ENCODE results near the gene RPS3. TPM values are rescaled to one million over a fixed set of nuclear protein-coding genes. Genes with fewer than 3 reads are reported as not detected.

RPS3 gene
- total RNA-seq, 1 donor from 2014 or later, result 1,041 TPM

DNA sequence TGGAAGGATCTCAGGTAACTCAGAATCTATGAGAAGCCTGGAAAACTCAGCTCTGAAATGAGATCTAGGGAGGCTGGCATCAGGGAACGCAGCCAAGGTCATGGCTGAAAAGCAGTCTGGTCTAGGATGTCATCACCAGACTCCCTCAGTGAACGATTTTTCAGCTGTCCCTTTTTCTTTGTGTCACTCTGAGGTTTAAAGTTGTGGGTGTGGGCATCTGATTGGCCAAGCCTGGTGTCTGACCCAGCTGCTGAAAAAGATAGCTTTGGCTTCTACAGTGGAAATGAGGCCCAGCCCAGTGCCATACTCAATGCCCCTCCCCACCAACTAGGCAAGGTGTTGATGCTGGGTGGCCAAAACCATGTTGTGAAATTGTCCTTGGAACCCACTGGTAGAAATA, 14.5 kb downstream of the RPS3 start:
- no peak for DNase-seq (ENCODE audit: low read depth)

DNA sequence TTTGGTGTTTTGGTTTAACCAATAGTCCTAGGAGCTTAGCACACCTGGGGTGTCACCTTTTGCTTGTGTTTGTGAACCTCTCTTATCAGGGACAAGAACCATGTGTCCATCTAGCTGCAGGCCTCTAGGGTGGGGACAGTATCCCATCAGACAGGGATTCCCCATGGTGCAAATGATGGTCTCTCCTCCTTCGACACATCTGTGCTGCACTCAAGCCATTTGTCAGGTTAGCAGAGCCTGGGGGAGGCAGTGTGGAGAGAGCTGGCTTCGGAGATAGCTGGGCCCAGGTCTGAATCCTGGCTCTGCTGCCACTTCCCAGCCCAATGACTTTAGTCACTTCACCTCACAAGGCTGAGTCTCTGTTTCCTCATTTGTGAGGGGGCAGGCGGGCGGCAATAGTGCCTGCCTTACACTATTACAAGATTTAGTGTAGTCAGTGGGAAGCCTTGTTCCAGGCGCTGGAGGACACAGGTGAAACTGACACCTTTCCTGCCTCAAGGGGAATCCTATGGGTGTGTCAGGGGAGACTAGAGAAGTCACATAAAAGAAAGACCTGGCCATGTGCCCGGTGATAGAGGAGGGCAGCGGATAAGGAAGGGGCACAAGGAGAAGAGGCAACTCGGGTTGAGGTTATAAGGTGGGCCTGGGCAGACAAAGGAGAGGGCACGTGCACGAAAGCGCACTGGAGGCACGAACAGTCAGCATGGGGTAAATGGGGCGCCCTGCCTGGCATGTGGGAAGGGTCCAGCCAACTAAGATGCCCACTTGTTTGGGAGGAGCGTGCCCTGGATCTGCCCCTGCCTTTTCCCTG, 21.1 kb downstream of the RPS3 start:
- no peak for DNase-seq (ENCODE audit: low read depth)

DNA sequence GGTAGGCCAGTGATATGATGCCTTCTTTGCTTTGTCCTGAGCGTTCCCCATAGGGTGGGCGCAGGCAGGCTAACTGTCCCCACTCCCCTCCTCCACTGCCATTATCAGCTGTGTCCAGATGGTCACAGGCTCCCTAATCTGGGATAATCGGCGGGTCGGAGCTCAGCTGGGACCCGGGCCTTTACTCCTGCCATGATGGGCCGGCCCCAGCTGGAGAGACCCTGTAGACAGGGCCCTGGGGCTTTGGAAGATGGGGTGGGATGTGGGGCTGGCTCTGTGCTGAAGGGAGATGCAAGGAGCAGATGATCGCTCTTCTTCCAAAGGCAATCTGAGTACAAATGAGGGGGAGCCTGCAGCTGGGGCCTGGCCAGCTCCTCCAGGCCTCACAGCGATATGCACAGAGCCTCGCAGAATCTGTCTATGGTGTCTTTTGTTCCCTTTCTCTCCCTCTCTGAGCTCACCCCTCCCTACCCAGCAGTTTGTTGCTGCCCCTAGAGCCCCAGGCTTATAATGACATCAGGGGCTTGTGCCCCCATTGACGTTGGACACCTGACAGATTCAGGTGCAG, 21.8 kb downstream of the RPS3 start:
- no peak for DNase-seq (ENCODE audit: low read depth)

DNA sequence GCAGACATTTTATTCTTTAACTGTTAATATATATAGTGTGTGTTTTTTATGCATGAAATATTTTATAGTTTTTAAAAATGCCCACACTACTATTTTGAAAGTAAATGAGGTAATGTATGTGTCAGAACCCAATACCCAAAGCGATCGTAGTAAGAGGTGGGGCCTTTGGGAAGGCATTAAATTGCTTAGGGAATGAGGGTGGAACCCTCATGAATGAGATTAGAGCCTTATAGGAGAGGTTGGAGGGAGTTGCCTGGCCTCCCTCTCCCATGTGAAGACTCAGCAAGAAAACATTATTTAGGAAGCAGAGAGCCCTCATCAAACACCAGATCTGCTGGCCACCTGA, 22.6 kb downstream of the RPS3 start:
- DNase-seq (ENCODE audit: low read depth), result no peak

DNA sequence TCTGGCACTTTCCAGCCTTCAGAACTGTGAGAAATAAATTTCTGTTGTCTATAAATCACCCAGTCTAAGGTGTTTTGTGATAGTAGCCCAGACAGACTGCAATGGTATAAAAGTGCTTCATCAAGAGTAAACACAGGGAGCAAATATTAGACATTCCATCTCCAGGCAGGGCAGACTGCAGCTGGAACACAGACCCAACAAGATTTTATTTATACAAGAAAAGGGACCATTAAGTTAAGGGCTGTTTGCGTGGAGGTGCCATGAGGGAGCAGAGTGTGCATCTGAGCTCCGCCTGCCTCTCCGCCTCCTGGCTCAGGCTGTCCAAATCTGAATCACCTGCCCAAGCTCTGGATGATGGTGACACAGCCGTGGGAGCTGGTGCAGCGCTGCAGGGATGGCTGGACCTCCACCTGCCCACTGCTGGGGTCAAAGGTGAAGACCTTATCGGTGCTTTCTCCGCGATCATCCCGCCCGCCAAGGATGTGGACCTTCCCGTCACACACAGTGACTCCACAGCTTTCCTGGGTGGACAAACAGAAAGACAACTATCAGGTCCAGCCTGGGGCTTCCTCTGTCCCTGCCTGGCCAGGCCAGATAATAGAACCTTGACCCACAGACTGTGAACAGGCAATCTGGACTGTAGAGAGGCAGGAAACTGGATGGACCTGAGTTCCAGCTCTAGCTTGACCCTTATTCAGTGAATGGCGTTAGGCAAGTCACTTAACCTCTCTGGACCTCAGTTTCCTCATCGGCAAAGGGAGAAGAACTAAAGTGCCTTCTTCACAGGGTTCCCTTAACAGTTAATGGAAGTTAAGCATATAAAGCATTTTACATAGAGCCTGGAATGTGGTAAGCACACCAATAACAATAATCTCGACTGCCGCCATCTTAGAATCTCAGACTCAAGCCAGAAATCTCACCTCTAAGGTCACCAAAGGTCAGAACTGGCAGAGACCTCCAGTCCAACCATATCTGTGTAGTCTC, 23.2 kb downstream of the RPS3 start:
- DNase-seq (ENCODE audit: low read depth), result no peak

DNA sequence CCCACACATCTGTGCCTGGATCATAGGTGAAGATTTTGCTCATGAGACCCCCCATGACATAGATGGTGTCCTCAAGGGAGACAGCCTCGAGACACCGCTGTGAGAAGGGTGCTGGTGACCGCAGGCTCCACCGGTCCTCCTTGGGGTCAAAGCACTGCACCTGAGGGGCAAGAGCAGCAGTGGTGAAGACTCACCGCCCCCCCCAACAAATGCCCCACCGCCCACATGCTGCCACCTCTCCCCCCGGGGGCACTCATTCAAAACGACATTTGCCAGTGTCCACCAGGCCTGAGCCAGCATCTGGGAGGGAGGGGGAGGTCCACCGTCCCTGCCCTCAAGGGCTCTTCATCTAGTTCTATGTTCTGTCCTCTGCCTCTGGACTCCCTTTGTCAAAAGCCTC, 24.4 kb downstream of the RPS3 start:
- no peak for DNase-seq (ENCODE audit: low read depth)

DNA sequence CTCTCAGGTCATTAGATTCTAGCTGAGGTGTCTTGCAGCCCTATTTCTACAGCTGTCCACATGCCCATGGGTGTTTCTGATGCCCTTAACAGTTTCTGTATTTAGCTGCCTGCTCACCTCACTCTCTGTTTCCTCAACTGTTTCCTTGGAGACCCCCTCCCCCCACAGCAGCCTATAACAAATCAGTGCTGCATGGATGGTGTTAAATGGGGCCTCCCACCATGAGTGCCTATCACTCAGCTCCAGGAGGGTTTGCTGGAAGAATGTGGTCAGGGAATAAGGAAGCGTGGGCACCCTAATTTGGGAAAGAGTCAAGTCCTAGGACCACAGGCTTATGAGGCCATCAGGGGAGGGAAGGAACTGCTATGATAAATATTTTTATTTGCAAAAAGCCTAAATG, 25.1 kb downstream of the RPS3 start:
- DNase-seq (ENCODE audit: low read depth), result no peak

DNA sequence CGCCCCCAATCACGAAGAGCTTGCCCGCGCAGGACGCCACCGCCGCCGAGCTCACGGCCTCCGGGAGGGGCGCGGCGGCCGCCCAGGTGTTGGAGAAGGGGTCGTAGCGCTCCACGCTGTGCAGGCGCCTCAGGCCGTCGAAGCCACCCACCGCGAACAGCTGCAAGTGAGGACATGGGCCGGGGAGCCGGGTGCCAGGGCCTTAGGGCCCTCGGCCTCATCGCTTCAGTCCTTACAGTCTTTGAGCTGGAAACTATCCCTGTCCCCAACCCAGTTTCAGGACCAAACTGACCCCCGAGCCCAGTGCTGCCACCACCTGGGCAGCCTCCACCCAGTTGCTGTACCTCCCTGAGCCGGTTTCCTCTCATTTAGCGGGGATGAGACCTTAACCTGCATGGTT, 26.1 kb downstream of the RPS3 start:
- DNase-seq (ENCODE audit: low read depth), result no peak

DNA sequence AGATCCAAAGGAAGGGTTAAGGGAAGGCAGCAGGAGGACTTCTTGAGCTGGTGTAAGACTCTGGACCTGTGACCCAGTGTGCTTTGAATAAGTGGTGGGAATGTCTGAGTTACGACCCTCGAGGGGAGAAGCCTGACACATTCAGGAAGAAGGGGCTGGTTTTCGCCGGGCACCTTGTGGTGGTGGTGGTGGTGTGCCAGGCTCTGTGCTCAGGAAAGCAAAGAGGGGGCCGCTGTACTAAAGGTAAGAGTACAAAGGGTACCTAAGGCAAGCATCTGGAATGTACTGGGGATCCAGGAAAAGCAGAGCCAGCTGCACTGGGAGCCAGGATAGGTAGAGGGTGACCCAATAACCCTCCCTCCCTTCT, 27.4 kb downstream of the RPS3 start:
- no peak for DNase-seq (ENCODE audit: low read depth)

DNA sequence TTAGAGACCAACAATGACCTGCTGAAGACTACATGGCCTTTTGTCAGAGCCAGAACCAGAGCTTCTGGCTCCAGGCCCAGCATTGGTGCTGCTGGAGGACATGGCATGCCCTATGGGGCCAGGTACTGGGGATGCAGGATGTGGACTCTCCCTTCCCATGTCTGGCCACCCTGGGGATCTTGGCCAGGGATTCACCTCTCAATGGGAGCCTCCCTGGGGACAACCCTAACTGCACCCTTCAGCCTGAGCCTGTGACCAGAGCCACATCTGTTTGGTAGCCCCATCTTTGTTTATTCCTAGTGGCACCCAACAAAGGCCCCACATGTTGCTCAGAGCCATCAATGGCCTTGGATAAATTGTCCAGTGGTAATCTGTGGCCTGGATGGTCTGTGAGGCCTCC, 27.9 kb downstream of the RPS3 start:
- no peak for DNase-seq (ENCODE audit: low read depth)

DNA sequence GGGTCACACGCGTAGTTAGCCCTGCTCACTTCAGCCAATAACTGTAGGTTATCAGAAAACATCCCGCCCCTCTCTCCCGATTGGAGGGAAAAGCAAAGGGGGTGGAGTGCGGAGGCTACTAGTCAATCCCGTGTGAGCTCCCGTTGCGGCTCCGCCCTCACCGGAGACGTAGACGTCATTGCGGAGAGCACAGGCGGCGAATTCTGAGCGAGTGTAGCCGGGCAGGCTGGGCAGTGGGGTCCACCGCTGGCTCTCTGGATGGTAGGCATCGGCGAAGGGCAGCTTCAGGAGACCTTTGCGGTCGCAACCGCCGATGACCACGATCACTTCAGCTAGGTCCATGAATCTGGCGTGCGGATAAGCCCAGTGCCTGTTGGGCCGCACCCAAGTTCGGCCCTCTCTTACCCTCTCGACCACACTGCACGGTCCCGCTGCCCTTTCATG, 29.0 kb downstream of the RPS3 start:
- peak; percentile 92 for DNase-seq (ENCODE audit: low read depth)

DNA sequence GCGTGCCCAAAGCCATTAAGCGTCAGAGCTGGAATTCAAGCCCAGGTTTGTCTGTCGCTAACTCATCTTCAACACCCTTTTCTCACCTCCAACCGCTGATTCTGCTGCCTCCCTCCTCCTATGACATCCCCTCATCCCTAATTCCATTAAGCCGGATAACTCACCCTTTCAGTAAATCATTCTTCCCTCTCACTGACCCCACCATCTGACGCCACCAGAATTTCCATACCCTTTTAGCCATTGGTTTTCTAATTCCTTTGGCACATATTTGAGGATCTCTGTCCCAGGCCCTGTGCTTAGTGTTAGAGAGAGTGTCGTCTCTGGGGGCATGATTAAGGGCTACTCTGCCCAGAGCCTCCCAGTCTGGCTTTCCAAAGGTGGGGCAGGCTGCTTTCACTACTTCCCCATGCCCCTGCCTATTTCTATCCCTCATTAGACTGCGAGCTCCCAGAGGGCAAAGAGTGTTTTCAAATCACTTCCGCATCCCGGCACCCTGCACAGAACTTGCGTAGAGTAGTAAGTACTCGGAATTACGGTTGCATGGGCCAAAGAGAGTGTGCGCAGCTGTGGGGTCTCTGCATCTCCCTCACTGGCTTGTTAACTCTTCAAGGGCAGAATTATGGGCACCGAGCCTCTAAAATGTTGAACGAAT, 29.8 kb downstream of the RPS3 start:
- DNase-seq (ENCODE audit: low read depth), result no peak

DNA sequence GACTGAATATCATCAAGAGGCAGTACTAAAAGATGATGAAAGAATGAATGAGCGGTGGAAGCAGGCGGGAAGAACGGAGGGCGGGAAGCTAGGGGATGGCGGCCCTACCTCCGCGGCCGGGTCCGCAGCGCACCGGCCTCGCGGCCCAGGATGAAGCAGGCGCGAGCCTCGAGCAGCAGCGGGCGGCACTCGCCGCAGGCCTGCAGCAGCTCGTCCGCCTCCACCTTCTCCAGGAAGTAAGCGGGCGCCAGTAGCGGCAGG, 30.3 kb downstream of the RPS3 start:
- no peak for DNase-seq (ENCODE audit: low read depth)

DNA sequence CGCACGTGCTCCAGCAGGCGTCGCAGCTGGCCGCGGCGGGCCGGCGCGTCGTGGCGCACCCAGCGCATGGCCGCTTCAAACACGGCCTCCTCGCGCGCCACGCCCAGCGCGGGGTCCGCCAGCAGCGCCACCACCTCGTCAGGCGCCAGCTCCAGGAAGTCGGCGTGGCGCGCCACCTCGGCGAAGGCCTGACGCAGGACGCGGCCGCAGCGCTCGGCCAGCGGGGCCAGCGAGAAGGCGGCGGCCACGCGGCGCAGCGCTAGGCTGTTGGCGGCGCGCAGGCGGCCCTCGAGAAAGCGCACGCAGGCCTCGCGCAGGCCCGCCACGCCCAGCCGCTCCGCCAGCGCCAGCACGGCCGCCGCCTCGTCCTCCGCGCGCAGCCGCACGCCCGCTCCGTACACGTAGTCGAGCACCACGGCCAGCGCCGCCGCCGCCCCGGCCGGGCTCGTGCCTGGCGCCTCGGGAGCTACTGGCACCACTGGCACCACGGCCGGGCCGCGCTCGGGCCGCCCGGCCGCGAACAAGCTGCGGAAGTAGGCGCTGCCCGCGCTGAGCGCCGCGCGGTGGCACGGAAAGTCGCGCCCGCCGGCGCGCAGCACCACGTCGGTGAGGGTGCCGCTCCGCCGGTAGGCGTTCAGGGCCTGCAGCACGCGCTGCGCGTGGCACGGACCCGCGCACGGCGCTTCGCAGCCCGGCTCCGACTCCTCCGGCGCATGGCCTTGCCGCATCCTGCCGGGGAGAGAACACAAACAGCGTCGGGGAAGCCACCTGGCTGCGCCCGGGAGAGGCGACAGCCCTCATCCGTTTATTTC, 30.8 kb downstream of the RPS3 start:
- no peak for DNase-seq (ENCODE audit: low read depth)

DNA sequence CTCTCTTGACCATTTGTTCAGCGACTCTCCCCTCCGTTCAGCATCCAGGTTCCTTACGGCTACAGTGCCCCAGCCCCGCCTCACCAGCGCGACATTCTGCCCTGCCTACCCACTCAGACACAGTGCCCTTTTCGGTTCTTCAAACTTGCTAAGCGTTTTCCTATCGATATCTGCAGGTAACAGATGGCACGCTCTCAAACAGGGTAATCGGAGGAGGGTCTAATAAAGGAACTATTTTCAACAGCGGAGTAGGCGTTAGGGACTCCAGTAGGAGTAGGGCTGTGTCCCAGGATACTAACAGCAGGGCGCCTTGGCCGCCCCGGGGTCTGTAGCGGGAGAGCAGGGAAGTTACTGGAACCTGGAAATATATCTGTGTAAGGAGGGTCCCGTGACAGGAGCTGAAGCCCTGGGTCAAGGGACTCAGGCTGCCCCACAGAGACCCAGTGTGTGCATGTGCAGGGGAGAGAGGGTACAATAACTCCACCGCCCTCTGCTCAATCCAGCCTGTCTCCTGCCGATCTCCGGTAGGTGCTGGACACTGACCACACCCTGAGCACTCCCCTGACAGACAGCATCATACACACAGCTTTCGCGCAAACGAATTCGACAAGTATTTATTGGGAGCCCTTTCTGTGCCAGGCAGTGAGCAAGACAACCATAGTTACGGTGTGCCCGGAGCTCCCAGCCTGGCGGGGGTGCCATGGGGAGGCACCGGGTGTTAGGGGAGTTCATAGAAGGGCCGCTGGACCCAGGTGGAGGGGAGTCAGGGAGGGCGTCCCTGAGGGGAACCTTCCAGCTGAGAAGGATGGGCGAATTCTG, 31.6 kb downstream of the RPS3 start:
- DNase-seq (ENCODE audit: low read depth), result no peak

DNA sequence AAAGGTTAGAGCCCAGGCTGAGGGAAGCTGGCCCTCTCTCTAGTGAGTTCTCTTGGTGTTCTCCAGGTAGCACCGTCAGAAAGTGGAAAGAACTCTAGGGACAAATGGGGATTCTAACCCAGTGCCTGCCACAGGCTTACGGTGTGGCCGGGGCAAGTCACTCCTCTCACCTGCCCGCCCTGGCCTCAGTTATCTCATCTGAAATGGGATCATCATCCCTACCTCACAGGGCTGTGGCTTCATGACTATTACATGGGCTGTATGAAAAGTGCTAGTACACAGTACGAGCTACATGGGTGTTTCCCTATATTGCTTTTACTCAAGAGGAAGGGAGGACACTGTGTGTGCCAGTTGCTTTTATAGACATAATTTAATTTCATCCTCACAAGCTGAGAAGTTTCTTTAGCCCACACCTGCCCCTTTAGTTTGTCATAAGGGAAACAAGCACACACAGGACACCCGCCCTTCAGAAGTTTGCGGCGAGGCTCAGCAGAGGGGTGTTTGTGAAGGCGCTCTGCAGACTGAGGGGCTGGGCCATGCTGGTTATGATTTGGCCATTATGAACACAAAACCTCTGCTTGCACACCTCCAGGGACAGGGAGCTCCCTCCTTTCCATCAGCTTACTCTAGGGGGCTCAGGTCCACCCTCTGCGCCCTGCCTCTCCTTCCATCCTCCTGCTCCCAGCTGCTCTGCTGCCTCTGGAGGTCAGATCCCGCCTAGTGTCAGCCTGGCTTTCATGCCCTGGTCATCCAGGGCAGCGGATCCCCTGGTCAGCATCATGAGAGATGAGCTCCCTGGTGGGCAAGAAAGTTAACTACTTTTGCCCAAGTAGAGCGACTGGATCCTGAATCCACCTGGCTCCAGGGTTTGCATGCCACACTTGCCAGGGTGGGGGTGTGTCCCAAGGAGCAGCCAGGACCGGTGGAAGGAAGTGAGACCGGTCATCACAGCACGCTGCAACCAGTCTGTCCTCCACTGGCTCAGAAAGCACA, 32.5 kb downstream of the RPS3 start:
- DNase-seq (ENCODE audit: low read depth), result no peak

DNA sequence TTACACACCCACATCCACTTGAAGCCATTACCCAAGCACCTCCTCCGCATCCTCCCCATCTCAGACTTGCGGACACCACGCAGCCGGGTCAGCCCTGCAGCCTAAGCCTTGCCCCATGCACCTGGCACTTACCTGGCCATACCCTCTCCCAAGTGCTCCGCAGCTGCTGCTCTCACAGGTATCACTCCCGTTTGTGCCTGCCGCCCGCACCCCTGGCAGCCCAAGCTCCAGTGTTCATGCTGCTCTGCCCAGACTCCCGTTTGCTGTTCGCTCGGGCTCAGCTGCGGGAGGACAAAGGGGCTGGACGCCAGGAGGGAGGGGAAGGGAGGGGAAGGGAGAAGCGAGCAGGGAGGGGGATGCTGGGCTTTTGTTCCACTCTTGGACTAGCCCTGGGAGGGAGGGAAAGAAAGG, 33.6 kb downstream of the RPS3 start, which contains the start of gene KLHL35:
KLHL35 (minus strand) TSS at position 293 of the 411 bp plus-strand sequence. CDS start 2,574 bp downstream, outside the sequence.
- DNase-seq (ENCODE audit: low read depth), result no peak

DNA sequence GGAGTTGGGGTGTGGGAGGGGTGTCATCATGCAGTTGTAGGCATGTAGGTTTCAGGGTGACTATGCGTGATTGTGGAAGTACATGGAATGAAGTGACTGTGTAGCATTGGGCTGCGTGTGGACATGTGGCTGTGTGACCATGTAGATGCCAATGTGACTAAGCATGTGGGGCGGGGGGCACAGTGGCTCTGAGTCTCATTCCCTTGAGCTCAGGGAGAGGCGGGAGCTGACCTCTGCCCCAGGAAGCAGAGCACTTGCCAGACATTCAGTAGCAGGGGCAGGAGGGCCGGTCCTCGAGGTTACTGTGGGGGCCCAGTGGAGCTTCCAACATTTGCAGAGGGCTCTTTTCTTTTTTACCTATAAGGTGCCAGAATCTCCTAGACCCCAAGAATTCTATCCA, 34.1 kb downstream of the RPS3 start:
- no peak for DNase-seq (ENCODE audit: low read depth)

DNA sequence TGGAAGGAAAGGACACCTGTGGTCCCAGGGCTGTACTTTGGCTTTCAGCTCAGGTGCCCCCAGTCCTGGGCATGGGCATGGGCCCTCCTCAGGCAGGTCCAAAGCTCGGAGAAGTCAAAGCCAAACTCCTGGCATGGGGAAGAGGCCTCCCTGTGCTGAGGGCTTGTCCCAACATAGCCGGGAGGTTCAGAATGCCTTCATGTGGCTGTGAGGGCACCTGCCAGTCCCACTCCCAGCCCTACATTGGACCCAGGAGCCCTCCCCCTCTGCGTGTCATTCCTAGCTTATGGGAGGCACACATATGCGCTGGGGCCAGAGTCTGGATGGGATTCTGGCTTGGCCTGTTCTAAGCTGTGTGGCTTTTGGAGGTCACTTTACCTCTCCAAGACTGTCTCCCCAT, 34.7 kb downstream of the RPS3 start:
- no peak for DNase-seq (ENCODE audit: low read depth)

Data from renal cortical epithelial cell (primary cell).